HL-60/S4 (cell line): Measurements from ENCODE around the gene LILRA6.
"Not testable (repeated sequence)": the region's sequence is repeated elsewhere in the genome, so short reads cannot be mapped to it uniquely, and the experiment has no call there.

ENCODE experiments used
- in situ Hi-C: fragments of 300-500 bp; cut with MboI; formaldehyde crosslinking; loops from 2 replicates; pipeline ENCODE4 v1.14.3; 2022; ENCODE audit warnings: low sequenced_read_pairs

LILRA6 gene

DNA sequence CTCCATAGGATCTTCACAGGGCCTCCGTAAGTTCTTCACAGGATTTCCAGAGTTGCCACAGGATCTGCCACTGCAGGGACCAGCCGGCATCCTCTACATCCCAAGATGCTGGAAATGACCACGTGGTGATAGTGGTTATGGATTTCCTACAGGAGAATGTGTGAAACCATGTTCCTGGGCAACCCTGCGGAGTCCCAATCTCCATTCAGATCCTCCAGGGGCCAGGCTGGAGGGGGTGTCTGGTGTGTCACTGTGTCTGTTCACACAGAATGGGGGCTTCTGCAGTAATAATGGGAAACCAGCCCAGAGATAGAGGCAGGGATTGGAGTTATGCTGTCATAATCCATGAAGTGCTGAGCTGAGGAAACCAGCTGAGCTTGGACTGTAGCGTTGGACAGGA, 8.6 kb downstream of the LILRA6 start:
- in situ Hi-C loops = no loop called here

DNA sequence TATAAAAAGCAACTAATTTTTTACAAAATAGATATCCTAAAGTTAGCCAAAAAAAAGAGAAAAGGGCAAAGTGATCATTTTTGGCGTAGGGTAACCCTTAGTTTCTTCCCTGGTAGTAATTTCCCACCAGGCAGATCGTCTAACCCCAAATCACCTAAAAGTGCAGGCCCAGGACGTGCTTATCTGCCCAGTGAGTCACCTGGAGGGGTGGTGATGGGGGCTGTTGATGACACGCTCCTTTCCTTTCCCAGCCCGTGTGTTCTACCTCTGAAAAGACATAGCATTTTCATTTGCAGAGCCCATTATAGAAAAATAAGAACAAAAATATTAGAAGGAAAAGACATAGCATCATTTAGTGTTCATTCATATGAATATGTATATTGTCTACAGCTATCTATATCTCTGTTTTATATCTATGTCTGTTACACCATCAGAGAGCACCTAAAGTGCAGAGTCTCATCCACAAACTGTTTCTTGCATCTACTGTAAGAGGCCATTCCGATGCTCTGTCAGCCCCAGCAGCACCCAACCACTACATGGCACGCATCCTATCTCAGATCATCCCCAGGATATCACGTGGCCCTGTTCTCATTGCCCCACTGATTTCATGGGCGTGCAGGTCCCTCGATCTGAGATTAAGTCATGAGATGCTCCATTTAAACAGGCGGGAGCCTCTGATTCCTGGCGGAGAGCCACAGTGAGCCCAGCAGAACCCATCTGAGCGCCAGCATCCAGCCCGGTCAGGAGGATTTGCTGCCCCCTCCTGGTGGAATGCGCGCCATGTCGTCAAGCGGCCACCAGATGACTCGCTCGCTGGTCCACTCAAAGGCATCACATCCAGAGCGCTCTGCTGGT, 11.3 kb downstream of the LILRA6 start:
- in situ Hi-C loops = no loop called here

- in situ Hi-C loops = no loop called here
These were observed 12.6 kb downstream of the LILRA6 start for GRCh38 chr19:54230031-54230430.

GRCh38 chr19:54229146-54229545, 13.4 kb downstream of the LILRA6 start:
- in situ Hi-C loops = no loop called here

- in situ Hi-C loops = not testable (repeated sequence)
These were observed 18.0 kb downstream of the LILRA6 start for GRCh38 chr19:54224619-54225018.

DNA sequence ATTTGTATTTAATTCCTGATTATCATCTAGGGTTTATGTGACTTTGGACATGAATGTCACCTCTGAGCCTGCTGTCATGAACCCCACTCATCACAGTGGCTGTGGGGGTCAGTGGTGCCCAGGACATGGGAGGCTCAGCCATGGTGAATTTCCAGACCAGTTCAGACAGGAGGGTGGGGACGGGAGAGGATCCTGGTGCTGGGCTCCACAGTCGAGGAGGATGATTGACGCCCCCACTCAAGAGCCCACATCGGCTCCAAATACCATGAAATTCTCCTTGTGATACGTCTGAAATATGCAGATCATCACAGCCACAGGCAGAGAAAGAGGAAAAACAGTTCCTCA, 18.7 kb downstream of the LILRA6 start:
- in situ Hi-C loops = not testable (repeated sequence)

GRCh38 chr19:54223277-54223936, 19.2 kb downstream of the LILRA6 start:
- in situ Hi-C loops = not testable (repeated sequence)

DNA sequence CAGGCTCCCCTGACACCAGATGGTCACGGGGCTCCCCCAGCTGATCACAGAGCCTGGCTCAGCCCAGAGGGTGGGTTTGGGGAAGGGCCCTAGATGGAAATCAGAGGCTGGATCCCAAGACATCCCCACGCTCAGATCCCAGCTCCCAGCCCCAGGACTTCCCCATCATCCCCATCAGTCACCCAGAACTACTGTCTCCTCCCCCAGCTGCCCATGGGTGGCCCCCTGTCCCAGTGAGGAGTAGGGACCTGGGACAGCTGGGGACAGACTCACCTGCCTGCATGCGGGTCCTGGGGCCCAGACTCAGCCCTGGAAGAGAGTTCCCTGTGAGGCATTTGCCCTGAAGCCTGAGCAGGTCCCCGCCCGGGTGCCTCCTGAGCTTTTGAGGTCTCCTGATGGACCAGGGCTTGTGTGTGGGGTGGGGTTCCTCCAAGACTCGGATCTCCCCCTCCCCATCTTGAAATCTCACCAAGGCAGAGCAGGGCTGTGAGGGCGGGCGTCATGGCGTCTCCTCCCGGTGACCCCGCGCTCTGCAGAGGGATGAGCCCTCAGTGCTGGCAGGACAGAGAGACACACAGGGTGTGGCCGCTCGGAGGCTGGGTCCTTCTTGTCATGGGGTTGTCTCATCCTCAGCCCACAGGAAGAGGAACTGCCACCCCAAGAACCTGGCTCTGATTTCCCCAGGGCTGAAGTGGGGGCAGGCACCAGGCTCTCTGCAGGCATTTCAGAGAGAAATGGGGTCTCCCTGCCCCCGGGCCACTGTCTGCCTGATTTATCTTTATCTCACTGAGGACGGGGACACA, 19.9 kb downstream of the LILRA6 start, which contains the start of gene LILRB3:
Gene LILRB3, minus strand, starts transcription at position 534 of the 803 bp plus-strand sequence. Its CDS starts 31 bp downstream, at position 503.
- in situ Hi-C loops = not testable (repeated sequence)

DNA sequence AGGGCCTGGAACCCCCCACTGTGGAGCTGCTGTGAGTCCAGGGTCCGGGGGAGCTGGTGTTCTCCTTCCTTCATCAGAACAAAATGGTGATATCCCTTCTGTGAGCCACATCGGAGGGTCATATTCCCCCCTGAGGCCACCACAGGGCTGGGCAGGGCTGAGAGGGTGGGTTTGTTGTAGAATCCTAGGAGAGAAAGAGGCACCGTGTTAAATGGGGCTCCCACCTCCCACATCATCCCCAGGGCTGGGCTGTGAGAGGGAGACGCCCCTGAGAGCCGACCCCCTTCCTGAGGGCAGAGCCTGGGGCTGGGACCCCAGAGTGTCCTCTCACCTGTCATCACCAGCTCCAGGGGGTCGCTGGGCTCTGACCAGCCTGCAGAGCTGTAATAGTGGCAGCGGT, 20.6 kb downstream of the LILRA6 start:
- in situ Hi-C loops = not testable (repeated sequence)

GRCh38 chr19:54219702-54220101, 22.9 kb downstream of the LILRA6 start:
- in situ Hi-C loops = not testable (repeated sequence)

GRCh38 chr19:54218960-54219661, 23.5 kb downstream of the LILRA6 start:
- in situ Hi-C loops = no loop called here

DNA sequence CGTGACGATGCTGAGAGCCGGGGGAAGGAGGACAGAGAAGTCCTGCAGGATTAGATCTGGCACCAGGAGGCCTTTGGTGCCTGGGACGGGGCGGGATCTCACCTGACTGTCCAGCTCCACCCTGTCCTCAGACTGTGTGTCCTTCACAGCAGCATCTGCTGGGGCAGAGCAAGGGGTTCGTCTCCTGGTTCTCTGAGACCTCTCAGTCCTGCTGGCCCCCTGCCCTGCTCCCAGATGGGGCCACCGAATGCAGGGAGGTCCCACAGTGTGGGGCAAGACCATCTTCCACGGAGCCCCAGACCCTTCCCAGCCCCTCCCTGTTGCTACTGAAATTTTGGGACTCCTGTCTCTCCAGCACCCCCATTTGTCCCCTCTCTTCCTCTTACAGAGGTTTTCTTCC, 24.3 kb downstream of the LILRA6 start:
- in situ Hi-C loops = no loop called here

DNA sequence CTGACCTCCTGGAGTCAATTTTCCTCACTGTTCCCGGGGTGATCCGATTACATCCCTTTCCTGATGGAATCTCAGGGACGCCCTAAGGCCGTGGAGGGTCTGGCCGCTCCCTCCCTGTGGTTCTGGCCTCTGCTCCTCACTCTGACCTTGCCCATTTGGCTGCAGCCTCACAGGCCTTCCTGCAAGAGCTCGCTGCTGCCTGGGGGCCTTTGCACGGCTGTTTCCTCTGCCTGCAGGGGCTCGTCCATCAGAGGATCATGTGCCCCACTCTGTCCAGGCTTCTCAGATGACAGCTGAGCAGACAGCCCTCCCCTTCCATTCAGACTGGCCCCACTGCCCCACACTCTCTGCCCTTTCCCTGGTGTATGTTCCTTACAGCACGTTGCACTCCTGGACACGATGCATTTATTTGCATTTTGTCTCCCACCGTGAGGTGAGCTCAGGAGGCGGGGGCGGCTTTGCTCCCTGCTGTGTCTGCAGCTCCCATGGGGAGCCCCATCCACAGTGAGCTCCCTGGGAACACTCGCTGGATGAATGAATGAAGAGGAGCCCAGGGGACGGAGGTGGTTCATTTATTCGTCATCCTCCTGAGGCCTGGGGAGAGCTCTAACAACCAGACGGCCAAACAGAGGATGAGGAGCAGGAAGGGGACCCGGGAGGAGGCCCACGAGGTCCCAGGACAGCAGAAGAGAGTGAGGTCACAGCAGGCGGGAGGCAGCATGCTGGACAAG, 24.9 kb downstream of the LILRA6 start:
- in situ Hi-C loops = not testable (repeated sequence)

GRCh38 chr19:54216869-54217268, 25.7 kb downstream of the LILRA6 start:
- in situ Hi-C loops = no loop called here

DNA sequence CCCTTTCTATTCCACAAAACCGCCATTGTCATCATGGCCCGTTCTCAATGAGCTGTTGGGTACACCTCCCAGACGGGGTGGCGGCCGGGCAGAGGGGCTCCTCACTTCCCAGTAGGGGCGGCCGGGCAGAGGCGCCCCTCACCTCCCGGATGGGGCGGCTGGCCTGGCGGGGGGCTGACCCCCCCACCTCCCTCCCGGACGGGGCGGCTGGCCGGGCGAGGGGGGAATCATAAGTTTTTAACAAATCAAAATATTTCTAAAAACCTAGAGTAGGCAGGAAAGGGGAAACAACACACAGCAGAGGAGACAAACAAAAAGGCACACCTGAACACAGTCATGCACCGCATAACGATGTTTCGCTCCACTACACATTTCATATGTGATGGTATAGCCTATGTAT, 27.9 kb downstream of the LILRA6 start:
- in situ Hi-C loops = not testable (repeated sequence)

DNA sequence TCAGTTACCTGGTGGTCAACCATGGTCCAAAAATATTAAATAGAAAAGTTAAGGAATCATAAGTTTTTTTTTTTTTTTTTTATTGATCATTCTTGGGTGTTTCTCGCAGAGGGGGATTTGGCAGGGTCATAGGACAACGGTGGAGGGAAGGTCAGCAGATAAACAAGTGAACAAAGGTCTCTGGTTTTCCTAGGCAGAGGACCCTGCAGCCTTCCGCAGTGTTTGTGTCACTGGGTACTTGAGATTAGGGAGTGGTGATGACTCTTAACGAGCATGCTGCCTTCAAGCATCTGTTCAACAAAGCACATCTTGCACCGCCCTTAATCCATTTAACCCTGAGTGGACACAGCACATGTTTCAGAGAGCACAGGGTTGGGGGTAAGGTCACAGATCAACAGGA, 28.4 kb downstream of the LILRA6 start:
- in situ Hi-C loops = not testable (repeated sequence)

- in situ Hi-C loops = no loop called here
These were observed 31.4 kb downstream of the LILRA6 start for GRCh38 chr19:54211235-54211634.

DNA sequence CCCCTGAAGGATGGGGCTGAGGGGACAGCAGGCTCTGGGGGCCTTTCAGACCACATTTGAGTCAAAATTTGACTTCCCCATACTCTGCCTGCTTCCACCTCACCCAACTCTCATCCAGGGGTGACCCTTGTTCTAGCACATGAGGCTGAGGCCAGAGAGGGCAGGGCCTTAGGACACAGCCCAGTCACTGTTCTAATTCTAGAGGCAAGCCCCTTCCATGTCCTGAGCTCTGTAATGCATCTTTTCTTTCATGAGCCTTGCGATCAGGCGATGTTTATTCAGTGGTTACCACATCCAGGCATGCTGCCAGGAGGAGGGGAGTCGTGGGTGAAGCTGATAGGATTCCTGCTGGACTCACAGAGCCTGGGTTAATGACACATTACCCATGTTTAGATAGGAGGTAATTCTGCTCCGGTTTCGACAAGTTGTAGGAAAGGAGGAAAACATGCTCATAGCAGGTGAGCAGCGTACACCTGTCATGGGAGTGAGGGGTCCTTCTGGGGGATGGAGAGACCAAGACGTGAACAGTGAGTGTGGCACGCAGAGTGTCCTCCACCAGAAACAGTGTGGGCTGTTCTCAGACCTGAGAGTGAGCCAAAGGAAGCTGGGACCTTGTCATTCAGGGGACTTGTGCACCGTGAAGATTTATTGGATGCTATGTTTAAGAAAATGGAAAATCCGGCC, 32.6 kb downstream of the LILRA6 start:
- in situ Hi-C loops = no loop called here

GRCh38 chr19:54209058-54209810, 33.4 kb downstream of the LILRA6 start:
- in situ Hi-C loops = no loop called here
